ENCODE results near the gene IGF2BP3. TPM values are rescaled to one million over a fixed set of nuclear protein-coding genes. Genes with fewer than 3 reads are reported as not detected.

The IGF2BP3 gene
- total and polyA plus RNA-seq, 12 donors = 0.03 to 67.4 (median 0.68) TPM; not detected in 3

- intact Hi-C loops (cut with DNase I) = no loop called here
- 90 to 94% (median 91%) methylated on average over 9 of the region's 9 CpGs for WGBS, 4 donors
These were observed 179.3 kb downstream of the IGF2BP3 start for GRCh38 chr7:23290993-23291392.

GRCh38 chr7:23287612-23288011 is 182.7 kb downstream of the IGF2BP3 start:
- Histone ChIP-seq H3K9me3 (replicated peaks in 1 of 3) (no peaks in the 10 kb centered on the region), H3K27me3 (no peaks in the 10 kb centered on the region), H3K27ac (no peak overlapping the region), H3K4me3 (no peak overlapping the region), H3K4me1 (replicated peaks in 1 of 2) (no peaks in the 10 kb centered on the region), H3K36me3 (replicated peaks in 1 of 2) (no peaks in the 10 kb centered on the region)
- DNase-seq = no peak
- 82 to 89% (median 85%) methylated on average over 3 to 5 of the region's 5 CpGs for WGBS, 4 donors
- no peak for TF ChIP-seq POLR2A (IDR thresholded peaks at IDR 0.05)
- no peak for TF ChIP-seq CTCF (IDR thresholded peaks at IDR 0.05)
- intact Hi-C loops (cut with DNase I) = no loop called here

More at GRCh38 chr7:23290993-23291392, 179.3 kb downstream of the IGF2BP3 start:
- H3K27me3 ChIP-seq = no peaks in the 10 kb centered on the region
- no peak overlapping the region for H3K4me3 ChIP-seq
- no peaks in the 10 kb centered on the region for H3K9me3 ChIP-seq (replicated peaks in 1 of 3)
- no peaks in the 10 kb centered on the region for H3K4me1 ChIP-seq (replicated peaks in 1 of 2)
- DNase-seq = no peak
- no peak overlapping the region for H3K27ac ChIP-seq
- TF ChIP-seq CTCF (IDR thresholded peaks at IDR 0.05) (no peak), POLR2A (IDR thresholded peaks at IDR 0.05) (no peak)
- no peaks in the 10 kb centered on the region for H3K36me3 ChIP-seq (replicated peaks in 1 of 2)

- no peak for TF ChIP-seq POLR2A (IDR thresholded peaks at IDR 0.05)
- TF ChIP-seq CTCF (IDR thresholded peaks at IDR 0.05) = no peak
- no peaks in the 10 kb centered on the region for H3K27me3 ChIP-seq
- H3K27ac ChIP-seq = no peak overlapping the region
- no peaks in the 10 kb centered on the region for H3K9me3 ChIP-seq (replicated peaks in 1 of 3)
- no peak overlapping the region for H3K4me3 ChIP-seq
- no peaks in the 10 kb centered on the region for H3K4me1 ChIP-seq (replicated peaks in 1 of 2)
- H3K36me3 ChIP-seq (replicated peaks in 1 of 2) = no peaks in the 10 kb centered on the region
- intact Hi-C loops (cut with DNase I) = no loop called here
- 71 to 76% (median 75%) methylated on average over 17 to 18 of the region's 18 CpGs for WGBS, 4 donors
- DNase-seq = no peak
These were observed 184.3 kb downstream of the IGF2BP3 start for GRCh38 chr7:23285657-23286646.

GRCh38 chr7:23284871-23285270 is 185.4 kb downstream of the IGF2BP3 start:
- DNase-seq = no peak
- no peak overlapping the region for H3K4me3 ChIP-seq
- intact Hi-C loops (cut with DNase I) = no loop called here
- no peaks in the 10 kb centered on the region for H3K36me3 ChIP-seq (replicated peaks in 1 of 2)
- H3K27ac ChIP-seq = no peak overlapping the region
- 93 to 100% (median 96%) methylated on average over 2 of the region's 2 CpGs for WGBS, 4 donors
- no peaks in the 10 kb centered on the region for H3K4me1 ChIP-seq (replicated peaks in 1 of 2)
- H3K9me3 ChIP-seq (replicated peaks in 1 of 3) = no peaks in the 10 kb centered on the region
- TF ChIP-seq POLR2A (IDR thresholded peaks at IDR 0.05) (no peak), CTCF (IDR thresholded peaks at IDR 0.05) (no peak)
- H3K27me3 ChIP-seq = no peaks in the 10 kb centered on the region
